SK-N-SH (cell line): ENCODE results near the gene RBM33. TPM values are rescaled to one million over a fixed set of nuclear protein-coding genes. Genes with fewer than 3 reads are reported as not detected.

Source experiments
- CTCF ChIA-PET: fragments of 300-600, 350-600 bp; formaldehyde crosslinking; extraction: SDS; loops from one replicate; lab custom pipeline; 2021; lab: Yijun Ruan, JAX
- POLR2A ChIA-PET: fragments of 350-600 bp; sonication (Branson Sonifier 250); formaldehyde crosslinking; extraction: SDS; loops from one replicate; lab custom pipeline; 2020; ENCODE audit warnings: antibody characterized with exemption, inconsistent platforms; lab: Yijun Ruan, JAX
- DNase-seq: peaks from one replicate; pipeline ENCODE4 v3.0.0; 2012
- H2AFZ ChIP-seq: fragments of 200-600 bp; sonication (generic); 2 replicates; pipeline ENCODE4 v1.8.1; 2016; ENCODE audit warnings: antibody characterized with exemption, mild to moderate bottlenecking, low read depth
- H3F3A ChIP-seq: fragments of 200-600 bp; sonication (generic); replicated peaks from 2 replicates; pipeline ENCODE3; 2016; ENCODE audit warnings: antibody characterized with exemption, mild to moderate bottlenecking; ENCODE audit not compliant: insufficient read depth
- H3K27ac ChIP-seq, 2 experiments: fragments of 200-500 bp in 1 of 2; fragments of 200-600 bp in 1 of 2; sonication (Bioruptor generic) in 1 of 2; sonication (generic), shearing (Covaris generic) in 1 of 2; 2 replicates each; pipeline versions ENCODE4 v1.5.1 to v1.6.1; 2014 to 2016; ENCODE audit warnings: low read depth in 2 of 2, inconsistent platforms in 1 of 2, low read length in 1 of 2, mild to moderate bottlenecking in 1 of 2, mixed read lengths in 1 of 2
- H3K27me3 ChIP-seq: fragments of 200-600 bp; sonication (generic), shearing (Covaris generic); 2 replicates; pipeline ENCODE4 v1.6.1; 2016; ENCODE audit warnings: mixed run types; ENCODE audit not compliant: insufficient read depth
- H3K36me3 ChIP-seq, 2 experiments: fragments of 200-500 bp in 1 of 2; fragments of 200-600 bp in 1 of 2; sonication (Bioruptor generic) in 1 of 2; sonication (generic) in 1 of 2; replicated peaks in 1 of 2; 2 replicates each; pipeline versions ENCODE3 to v1.5.1; 2014 to 2016; ENCODE audit warnings: low read length in 1 of 2, mild to moderate bottlenecking in 1 of 2; ENCODE audit not compliant: insufficient read depth in 2 of 2, control insufficient read depth in 1 of 2
- H3K4me1 ChIP-seq, 2 experiments: fragments of 200-500 bp in 1 of 2; fragments of 200-600 bp in 1 of 2; sonication (Bioruptor generic) in 1 of 2; sonication (generic), shearing (Covaris generic) in 1 of 2; 2 replicates each; pipeline versions ENCODE4 v1.5.1 to v1.6.1; 2014 to 2016; ENCODE audit warnings: low read depth in 1 of 2, low read length in 1 of 2, mixed run types in 1 of 2; ENCODE audit not compliant: insufficient read depth in 2 of 2, control insufficient read depth in 1 of 2
- H3K4me2 ChIP-seq: fragments of 200-600 bp; sonication (generic), shearing (Covaris generic); 2 replicates; pipeline ENCODE4 v1.6.1; 2017; ENCODE audit warnings: mixed run types
- H3K4me3 ChIP-seq, 2 experiments: fragments of 200-500 bp in 1 of 2; fragments of 200-600 bp in 1 of 2; sonication (Bioruptor generic) in 1 of 2; sonication (generic), shearing (Covaris generic) in 1 of 2; 2 replicates each; pipeline versions ENCODE4 v1.5.1 to v1.8.1; 2014 to 2016; ENCODE audit warnings: low read depth in 2 of 2, inconsistent platforms in 1 of 2, low read length in 1 of 2, mild to moderate bottlenecking in 1 of 2, mixed read lengths in 1 of 2, moderate library complexity in 1 of 2
- H3K79me2 ChIP-seq: fragments of 200-600 bp; sonication (generic); 2 replicates; pipeline ENCODE4 v1.8.1; 2017; ENCODE audit warnings: mild to moderate bottlenecking; ENCODE audit not compliant: insufficient read depth
- H3K9ac ChIP-seq: fragments of 200-600 bp; sonication (generic); 2 replicates; pipeline ENCODE4 v1.6.1; 2017; ENCODE audit warnings: mixed run types
- H3K9me2 ChIP-seq: fragments of 200-600 bp; sonication (generic); 2 replicates; pipeline ENCODE4 v1.6.1; 2017; ENCODE audit warnings: mixed run types
- H3K9me3 ChIP-seq: fragments of 200-600 bp; sonication (generic); 2 replicates; pipeline ENCODE4 v1.6.1; 2017; ENCODE audit warnings: mixed run types, mild to moderate bottlenecking, moderate library complexity
- H4K20me1 ChIP-seq: fragments of 200-600 bp; sonication (generic); 2 replicates; pipeline ENCODE4 v1.6.1; 2017; ENCODE audit warnings: mild to moderate bottlenecking, mixed run types; ENCODE audit not compliant: insufficient read depth
- EP300 ChIP-seq, 2 experiments: IDR thresholded peaks; 2 replicates each; pipeline versions ENCODE4 v1.4.0 to v1.6.1; 2012; ENCODE audit warnings: borderline replicate concordance in 1 of 2, low read depth in 1 of 2, low read length in 1 of 2
- FOXJ3 ChIP-seq: sonication (generic); formaldehyde crosslinking; IDR thresholded peaks from 2 replicates; pipeline ENCODE4 v1.5.1; 2020; ENCODE audit warnings: mild to moderate bottlenecking, missing genetic modification reagents
- FOXM1 ChIP-seq: IDR thresholded peaks from 2 replicates; pipeline ENCODE4 v1.4.0; 2012; ENCODE audit warnings: low read depth, mild to moderate bottlenecking
- GABPA ChIP-seq: IDR thresholded peaks from 2 replicates; pipeline ENCODE4 v1.4.0; 2012; ENCODE audit warnings: low read depth, mild to moderate bottlenecking
- MXI1 ChIP-seq: IDR thresholded peaks from 2 replicates; pipeline ENCODE4 v1.6.1; 2012; ENCODE audit warnings: mild to moderate bottlenecking, low read depth, low read length, improper control_type of control experiment
- NFIC ChIP-seq: IDR thresholded peaks from 2 replicates; pipeline ENCODE4 v1.4.0; 2012; ENCODE audit warnings: borderline replicate concordance
- NRF1 ChIP-seq: IDR thresholded peaks from 2 replicates; pipeline ENCODE4 v1.6.1; 2012; ENCODE audit warnings: low read depth, mild to moderate bottlenecking, low read length
- POLR2AphosphoS5 ChIP-seq: IDR thresholded peaks from 2 replicates; pipeline ENCODE4 v1.6.1; 2012; ENCODE audit warnings: low read depth, low read length
- RAD21 ChIP-seq: IDR thresholded peaks from 2 replicates; pipeline ENCODE4 v1.6.1; 2012; ENCODE audit warnings: mild to moderate bottlenecking, low read length
- RCOR1 ChIP-seq: fragments of 150-350 bp; IDR thresholded peaks from 2 replicates; pipeline ENCODE4 v1.6.1; 2017; ENCODE audit warnings: antibody characterized with exemption, low read length
- RFX5 ChIP-seq: IDR thresholded peaks from 2 replicates; pipeline ENCODE4 v1.6.1; 2012; ENCODE audit warnings: mild to moderate bottlenecking, improper control_type of control experiment, low read length
- RXRA ChIP-seq: IDR thresholded peaks from 2 replicates; pipeline ENCODE4 v1.4.0; 2012; ENCODE audit warnings: low read depth, mild to moderate bottlenecking, borderline replicate concordance
- TAF1 ChIP-seq: IDR thresholded peaks from 2 replicates; pipeline ENCODE4 v1.6.1; 2012; ENCODE audit warnings: low read depth, mild to moderate bottlenecking, low read length, moderate library complexity, borderline replicate concordance
- TEAD4 ChIP-seq: IDR thresholded peaks from 2 replicates; pipeline ENCODE4 v1.4.0; 2012; ENCODE audit warnings: mild to moderate bottlenecking, borderline replicate concordance; ENCODE audit not compliant: insufficient read depth
- WGBS: methylation state at CpG from one replicate; pipeline ENCODE4 v1.1.6; 2017; ENCODE audit warnings: low lambda C conversion rate; 5-methylcytosine and 5-hydroxymethylcytosine counted together
- polyA plus RNA-seq, 3 experiments: library from polyadenylated mRNA; depleted of rRNA; stranded (reverse); fragments of >200 nt; gene quantifications; 2 replicates each; pipeline ENCODE4 v1.2.3, GENCODE V29; 2012
- TF ChIP-seq, protein P1 (sequence below): fragments of 200-600 bp; sonication (generic); IDR thresholded peaks from 2 replicates; pipeline ENCODE4 v1.6.1; 2017; ENCODE audit warnings: antibody characterized with exemption, mild to moderate bottlenecking, moderate library complexity
- TF ChIP-seq, protein P2 (sequence below): IDR thresholded peaks from 2 replicates; pipeline ENCODE4 v1.4.0; 2012; ENCODE audit warnings: low read depth, borderline replicate concordance
- TF ChIP-seq, protein P3 (sequence below): IDR thresholded peaks from 2 replicates; pipeline ENCODE4 v1.6.1; 2012; ENCODE audit warnings: mild to moderate bottlenecking, low read depth, low read length, moderate library complexity

Gene RBM33
- polyA plus RNA-seq, 1 of the 3 experiments (the other 2 are of a cell fraction), result 13.8 TPM

DNA sequence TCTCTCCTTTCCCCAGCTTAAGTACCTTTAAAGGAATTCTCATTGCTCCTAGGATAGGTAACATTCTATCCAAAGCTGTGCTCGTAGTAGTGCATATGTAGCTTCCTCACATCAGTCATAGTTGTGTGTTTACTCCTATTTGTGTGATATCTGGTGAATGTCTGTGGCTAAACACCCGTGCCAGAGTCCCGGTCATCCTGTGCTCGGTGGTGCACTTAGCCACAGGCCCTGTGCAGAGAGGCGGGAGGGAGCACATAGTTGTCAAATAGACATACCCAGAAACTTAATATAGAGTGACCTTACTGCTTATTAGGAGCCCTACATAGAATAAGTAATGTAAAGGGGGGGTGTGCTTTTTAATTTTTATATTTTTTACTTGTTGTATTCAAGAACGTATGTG, 76.6 kb downstream of the RBM33 start (continued):
- TF ChIP-seq MXI1 (no peak), RFX5 (no peak)

DNA sequence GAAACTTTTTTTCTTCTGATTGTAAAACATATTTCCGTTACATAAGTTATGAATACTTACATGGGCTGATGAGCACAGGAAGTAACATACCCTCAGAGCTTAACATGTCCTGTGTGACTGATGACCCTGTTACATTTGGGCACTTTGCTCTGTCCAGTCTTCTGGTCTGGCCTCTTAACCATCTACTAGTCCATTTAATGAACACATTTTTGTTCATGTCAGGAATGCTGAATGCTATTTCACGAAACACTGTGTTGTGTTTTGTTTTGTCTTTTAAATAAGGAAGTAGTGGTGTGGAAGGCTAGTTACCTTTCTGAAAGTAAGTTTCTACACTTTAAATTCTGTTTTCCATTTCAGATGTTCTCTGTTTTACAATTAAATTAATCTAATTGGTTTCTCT, 77.7 kb downstream of the RBM33 start:
- Histone ChIP-seq H3K36me3 (peaks cover 58 to 67% of the 10 kb centered on the region in 2 experiments), H3K9me3 (no peaks in the 10 kb centered on the region), H3K9ac (no peak overlapping the region), H3K27me3 (no peaks in the 10 kb centered on the region), H3F3A (no peaks in the 10 kb centered on the region), H2AFZ (no peak overlapping the region), H3K9me2 (no peaks in the 10 kb centered on the region), H3K4me2 (no peak overlapping the region), H4K20me1 (peaks cover 37% of the 10 kb centered on the region), H3K79me2 (peaks cover 55% of the 10 kb centered on the region), H3K4me1 (peaks cover 0 to 10% of the 10 kb centered on the region in 2 experiments; a peak in 2 of 4 replicates), H3K4me3 (no peak overlapping the region)
- CTCF ChIA-PET, result interaction anchor here (0.7 to 3.4 kb wide), 3 partner anchors 21 to 175 kb away, joined by 3 to 19 read pairs (median 4); no protein-coding TSS in a partner anchor
- WGBS, result 91% methylated on average over 2 of the region's 2 CpGs
- TF ChIP-seq TAF1 (no peak), RAD21 (no peak)
- TF ChIP-seq, all 33 proteins: peak for 0
- POLR2A ChIA-PET, result no interaction called here
- DNase-seq, result no peak
- H3K27ac ChIP-seq, result peak overlapping the region in 1 of 2 experiments; percentile 56; a peak in 2 of 4 replicates

DNA sequence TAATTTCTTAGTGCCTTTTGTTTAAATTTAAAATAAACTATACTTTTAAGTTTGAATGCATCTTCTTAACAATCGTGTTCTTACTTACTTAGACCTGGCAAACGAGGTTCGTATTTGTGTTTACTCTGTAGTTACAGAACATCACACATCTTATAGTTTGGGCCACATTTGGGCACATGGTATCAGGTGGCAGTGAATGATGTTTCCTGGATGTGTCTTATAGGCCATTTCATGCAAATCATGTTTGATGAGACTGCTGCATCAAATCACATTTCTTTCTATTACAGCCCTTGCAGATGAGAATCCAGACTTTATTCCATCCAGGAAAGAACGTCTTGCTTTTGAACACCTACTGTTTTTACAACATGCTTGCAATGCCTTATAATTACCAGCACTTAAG, 78.5 kb downstream of the RBM33 start:
- H3K4me1 ChIP-seq, result peaks cover 0 to 10% of the 10 kb centered on the region in 2 experiments; a peak in 2 of 4 replicates
- H3K36me3 ChIP-seq, result peaks cover 61 to 63% of the 10 kb centered on the region in 2 experiments
- no peaks in the 10 kb centered on the region for H3K9me2 ChIP-seq
- H4K20me1 ChIP-seq, result peaks cover 43% of the 10 kb centered on the region
- H3K9ac ChIP-seq, result no peak overlapping the region
- CTCF ChIA-PET, result interaction anchor here (0.7 to 3.4 kb wide), 6 partner anchors 16 to 132 kb away, joined by 3 to 19 read pairs (median 4); no protein-coding TSS in a partner anchor
- POLR2A ChIA-PET, result no interaction called here
- H3K9me3 ChIP-seq, result no peaks in the 10 kb centered on the region
- no peaks in the 10 kb centered on the region for H3F3A ChIP-seq
- no peak overlapping the region for H2AFZ ChIP-seq
- H3K4me3 ChIP-seq, result no peak overlapping the region
- DNase-seq, result no peak
- no peaks in the 10 kb centered on the region for H3K27me3 ChIP-seq
- H3K79me2 ChIP-seq, result peaks cover 63% of the 10 kb centered on the region
- TF ChIP-seq RCOR1 (no peak), FOXJ3 (no peak), EP300 (IDR thresholded peaks at IDR 0.05; ENCODE audit: borderline replicate concordance in 1 of 2, low read depth in 1 of 2, low read length in 1 of 2) (no peak), FOXM1 (no peak), MXI1 (no peak), NRF1 (no peak), TEAD4 (no peak), GABPA (no peak), NFIC (no peak), RXRA (no peak), POLR2AphosphoS5 (no peak)
- TF ChIP-seq, protein P1, sequence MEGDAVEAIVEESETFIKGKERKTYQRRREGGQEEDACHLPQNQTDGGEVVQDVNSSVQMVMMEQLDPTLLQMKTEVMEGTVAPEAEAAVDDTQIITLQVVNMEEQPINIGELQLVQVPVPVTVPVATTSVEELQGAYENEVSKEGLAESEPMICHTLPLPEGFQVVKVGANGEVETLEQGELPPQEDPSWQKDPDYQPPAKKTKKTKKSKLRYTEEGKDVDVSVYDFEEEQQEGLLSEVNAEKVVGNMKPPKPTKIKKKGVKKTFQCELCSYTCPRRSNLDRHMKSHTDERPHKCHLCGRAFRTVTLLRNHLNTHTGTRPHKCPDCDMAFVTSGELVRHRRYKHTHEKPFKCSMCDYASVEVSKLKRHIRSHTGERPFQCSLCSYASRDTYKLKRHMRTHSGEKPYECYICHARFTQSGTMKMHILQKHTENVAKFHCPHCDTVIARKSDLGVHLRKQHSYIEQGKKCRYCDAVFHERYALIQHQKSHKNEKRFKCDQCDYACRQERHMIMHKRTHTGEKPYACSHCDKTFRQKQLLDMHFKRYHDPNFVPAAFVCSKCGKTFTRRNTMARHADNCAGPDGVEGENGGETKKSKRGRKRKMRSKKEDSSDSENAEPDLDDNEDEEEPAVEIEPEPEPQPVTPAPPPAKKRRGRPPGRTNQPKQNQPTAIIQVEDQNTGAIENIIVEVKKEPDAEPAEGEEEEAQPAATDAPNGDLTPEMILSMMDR, result no peak
- TF ChIP-seq, protein P2, sequence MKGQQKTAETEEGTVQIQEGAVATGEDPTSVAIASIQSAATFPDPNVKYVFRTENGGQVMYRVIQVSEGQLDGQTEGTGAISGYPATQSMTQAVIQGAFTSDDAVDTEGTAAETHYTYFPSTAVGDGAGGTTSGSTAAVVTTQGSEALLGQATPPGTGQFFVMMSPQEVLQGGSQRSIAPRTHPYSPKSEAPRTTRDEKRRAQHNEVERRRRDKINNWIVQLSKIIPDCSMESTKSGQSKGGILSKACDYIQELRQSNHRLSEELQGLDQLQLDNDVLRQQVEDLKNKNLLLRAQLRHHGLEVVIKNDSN, result no peak
- TF ChIP-seq, protein P3, sequence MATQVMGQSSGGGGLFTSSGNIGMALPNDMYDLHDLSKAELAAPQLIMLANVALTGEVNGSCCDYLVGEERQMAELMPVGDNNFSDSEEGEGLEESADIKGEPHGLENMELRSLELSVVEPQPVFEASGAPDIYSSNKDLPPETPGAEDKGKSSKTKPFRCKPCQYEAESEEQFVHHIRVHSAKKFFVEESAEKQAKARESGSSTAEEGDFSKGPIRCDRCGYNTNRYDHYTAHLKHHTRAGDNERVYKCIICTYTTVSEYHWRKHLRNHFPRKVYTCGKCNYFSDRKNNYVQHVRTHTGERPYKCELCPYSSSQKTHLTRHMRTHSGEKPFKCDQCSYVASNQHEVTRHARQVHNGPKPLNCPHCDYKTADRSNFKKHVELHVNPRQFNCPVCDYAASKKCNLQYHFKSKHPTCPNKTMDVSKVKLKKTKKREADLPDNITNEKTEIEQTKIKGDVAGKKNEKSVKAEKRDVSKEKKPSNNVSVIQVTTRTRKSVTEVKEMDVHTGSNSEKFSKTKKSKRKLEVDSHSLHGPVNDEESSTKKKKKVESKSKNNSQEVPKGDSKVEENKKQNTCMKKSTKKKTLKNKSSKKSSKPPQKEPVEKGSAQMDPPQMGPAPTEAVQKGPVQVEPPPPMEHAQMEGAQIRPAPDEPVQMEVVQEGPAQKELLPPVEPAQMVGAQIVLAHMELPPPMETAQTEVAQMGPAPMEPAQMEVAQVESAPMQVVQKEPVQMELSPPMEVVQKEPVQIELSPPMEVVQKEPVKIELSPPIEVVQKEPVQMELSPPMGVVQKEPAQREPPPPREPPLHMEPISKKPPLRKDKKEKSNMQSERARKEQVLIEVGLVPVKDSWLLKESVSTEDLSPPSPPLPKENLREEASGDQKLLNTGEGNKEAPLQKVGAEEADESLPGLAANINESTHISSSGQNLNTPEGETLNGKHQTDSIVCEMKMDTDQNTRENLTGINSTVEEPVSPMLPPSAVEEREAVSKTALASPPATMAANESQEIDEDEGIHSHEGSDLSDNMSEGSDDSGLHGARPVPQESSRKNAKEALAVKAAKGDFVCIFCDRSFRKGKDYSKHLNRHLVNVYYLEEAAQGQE, result no peak
- no peak overlapping the region for H3K4me2 ChIP-seq
- no peak overlapping the region; a peak in 1 of 4 replicates for H3K27ac ChIP-seq
- WGBS, result 97% methylated on average over 4 of the region's 4 CpGs
